HepG2 (cell line): ENCODE data around the gene CLPTM1L. TPM values are rescaled to one million over a fixed set of nuclear protein-coding genes. Genes with fewer than 3 reads are reported as not detected.

Source experiments
- ATAC-seq: fragments of 200-7000 bp; cut with Tn5 transposase; 3 replicates; pipeline ENCODE4 v1.9.1; 2020; ENCODE audit warnings: mild to moderate bottlenecking, moderate library complexity
- BruUV-seq: library from RNA; stranded (reverse); fragments of 400-500 nt; replicated peaks from 2 replicates; lab custom pipeline; 2021; lab: Mats Ljungman, UMichigan
- CTCF ChIA-PET: fragments of 300-600 bp; formaldehyde crosslinking; extraction: SDS; loops from one replicate; lab custom pipeline; 2021; ENCODE audit warnings: low total read pairs, inconsistent platforms, low intra/inter-chr PET ratio; lab: Yijun Ruan, JAX
- POLR2A ChIA-PET: fragments of 350-600 bp; sonication (Branson Sonifier 250); formaldehyde crosslinking; loops from one replicate; lab custom pipeline; 2020; ENCODE audit warnings: antibody characterized with exemption, inconsistent platforms; lab: Yijun Ruan, JAX
- DNase-seq: peaks from one replicate; pipeline ENCODE4 v3.0.0-alpha.2; 2015; ENCODE audit warnings: low spot score
- FAIRE-seq: peaks from 3 replicates; lab custom pipeline; 2011; peaks lifted over from hg19 to GRCh38; lab: Jason Lieb, UNC
- H2AFZ ChIP-seq: one replicate; pipeline ENCODE4 v1.6.1; 2011; ENCODE audit warnings: low read length, inconsistent platforms
- H3K27ac ChIP-seq: fragments of 300-600 bp; 3 replicates; pipeline ENCODE4 v1.8.0; 2011; ENCODE audit warnings: mixed run types, mild to moderate bottlenecking, mixed read lengths, low read length, inconsistent platforms; ENCODE audit not compliant: insufficient read depth; ENCODE audit errors: extremely low read length
- H3K27me3 ChIP-seq, 2 experiments: fragments of 200-600 bp in 1 of 2; 2 replicates in 1 of 2; 3 replicates in 1 of 2; pipeline versions ENCODE4 v1.6.0 to v1.8.0; 2011; ENCODE audit warnings: low read length in 2 of 2, mild to moderate bottlenecking in 2 of 2, moderate library complexity in 2 of 2, inconsistent platforms in 1 of 2; ENCODE audit not compliant: insufficient read depth in 2 of 2, control insufficient read depth in 1 of 2
- H3K36me3 ChIP-seq, 2 experiments: fragments of 200-600 bp in 1 of 2; replicated peaks in 1 of 2; 2 replicates in 1 of 2; 3 replicates in 1 of 2; pipeline versions ENCODE4 v1.5.1 to v1.8.0; 2011; ENCODE audit warnings: low read length in 2 of 2, inconsistent platforms in 1 of 2; ENCODE audit not compliant: insufficient read depth in 2 of 2, control insufficient read depth in 1 of 2
- H3K4me1 ChIP-seq: 2 replicates; pipeline ENCODE4 v1.5.1; 2012; ENCODE audit warnings: low read length, inconsistent platforms; ENCODE audit not compliant: insufficient read depth
- H3K4me2 ChIP-seq: 2 replicates; pipeline ENCODE4 v1.6.0; 2011; ENCODE audit warnings: low read depth, low read length, inconsistent platforms
- H3K4me3 ChIP-seq, 3 experiments: fragments of 200-600 bp in 1 of 3; sonication (generic), shearing (Covaris generic) in 1 of 3; replicated peaks in 1 of 3; 2 replicates each; pipeline ENCODE4 v1.5.1; 2011 to 2016; ENCODE audit warnings: low read length in 3 of 3, inconsistent platforms in 2 of 3, low read depth in 2 of 3, mild to moderate bottlenecking in 2 of 3, control low read depth in 1 of 3, mixed read lengths in 1 of 3; ENCODE audit not compliant: insufficient read depth in 1 of 3
- H3K79me2 ChIP-seq: one replicate; pipeline ENCODE4 v1.6.1; 2011; ENCODE audit warnings: low read length, inconsistent platforms; ENCODE audit not compliant: insufficient read depth
- H3K9ac ChIP-seq: 2 replicates; pipeline ENCODE4 v1.6.0; 2011; ENCODE audit warnings: mild to moderate bottlenecking, low read depth, low read length, inconsistent platforms; ENCODE audit not compliant: insufficient read depth
- H3K9me3 ChIP-seq: 2 replicates; pipeline ENCODE4 v1.5.1; 2012; ENCODE audit warnings: mild to moderate bottlenecking, low read length
- H4K20me1 ChIP-seq: 2 replicates; pipeline ENCODE4 v1.6.0; 2011; ENCODE audit warnings: inconsistent platforms, mild to moderate bottlenecking, low read length, moderate library complexity; ENCODE audit not compliant: insufficient read depth
- ARNT ChIP-seq: fragments of 450-650 bp; IDR thresholded peaks from 2 replicates; pipeline ENCODE4 v1.6.1; 2017
- FOXP1 ChIP-seq, 2 experiments: fragments of 450-650 bp in 1 of 2; IDR thresholded peaks; 2 replicates each; pipeline ENCODE4 v1.6.1; 2017 to 2018; ENCODE audit warnings: antibody characterized with exemption in 1 of 2
- HNF1A ChIP-seq, 2 experiments: sonication (generic) in 1 of 2; formaldehyde crosslinking in 1 of 2; IDR thresholded peaks; 2 replicates each; pipeline versions ENCODE4 v1.4.0 to v1.6.1; 2016 to 2020; ENCODE audit warnings: borderline replicate concordance in 1 of 2, low read depth in 1 of 2, mild to moderate bottlenecking in 1 of 2, missing genetic modification reagents in 1 of 2
- HNF1B ChIP-seq: sonication (generic); formaldehyde crosslinking; IDR thresholded peaks from 2 replicates; pipeline ENCODE4 v1.5.1; 2020; ENCODE audit warnings: mild to moderate bottlenecking, moderate library complexity, missing genetic modification reagents
- MYC ChIP-seq: sonication (generic); formaldehyde crosslinking; IDR thresholded peaks from 2 replicates; pipeline ENCODE4 v1.9.0; 2021; ENCODE audit warnings: missing genetic modification reagents, borderline replicate concordance
- MYNN ChIP-seq: sonication (generic); formaldehyde crosslinking; IDR thresholded peaks from 2 replicates; pipeline ENCODE4 v1.4.0; 2020; ENCODE audit warnings: mild to moderate bottlenecking, low read depth, missing genetic modification reagents
- NCOA2 ChIP-seq: sonication (generic); formaldehyde crosslinking; IDR thresholded peaks from 2 replicates; pipeline ENCODE4 v1.8.0; 2022; ENCODE audit warnings: inconsistent platforms
- PAF1 ChIP-seq: IDR thresholded peaks from 2 replicates; pipeline ENCODE4 v1.6.1; 2016; ENCODE audit warnings: missing genetic modification reagents, missing compliant biosample characterization
- SIN3B ChIP-seq: fragments of 150-350 bp; IDR thresholded peaks from 2 replicates; pipeline ENCODE4 v1.6.1; 2014; ENCODE audit warnings: low read length
- SNAPC2 ChIP-seq: sonication (generic); formaldehyde crosslinking; IDR thresholded peaks from 2 replicates; pipeline ENCODE4 v1.8.1; 2022; ENCODE audit warnings: mild to moderate bottlenecking, missing genetic modification reagents
- SYNCRIP ChIP-seq: fragments of 200-400 bp; formaldehyde crosslinking; IDR thresholded peaks from 2 replicates; pipeline ENCODE4 v1.6.1; 2018; ENCODE audit warnings: mild to moderate bottlenecking, low read depth, low read length; ENCODE audit not compliant: insufficient read depth
- ZNF234 ChIP-seq: sonication (generic); formaldehyde crosslinking; conservative IDR thresholded peaks from 2 replicates; pipeline ENCODE4 v1.5.1; 2020; ENCODE audit warnings: mild to moderate bottlenecking, missing genetic modification reagents
- ZNF337 ChIP-seq: sonication (generic); formaldehyde crosslinking; IDR thresholded peaks from 2 replicates; pipeline ENCODE4 v1.5.1; 2020; ENCODE audit warnings: missing genetic modification reagents, low read depth, mild to moderate bottlenecking, borderline replicate concordance
- ZNF839 ChIP-seq: sonication (generic); formaldehyde crosslinking; IDR thresholded peaks from 2 replicates; pipeline ENCODE4 v1.4.0; 2020; ENCODE audit warnings: missing genetic modification reagents, mild to moderate bottlenecking, borderline replicate concordance
- WGBS: methylation state at CpG from one replicate; pipeline ENCODE4 v1.1.6; 2017; ENCODE audit warnings: low lambda C conversion rate; 5-methylcytosine and 5-hydroxymethylcytosine counted together
- in situ Hi-C: cut with HindIII; loops from 2 replicates; pipeline ENCODE4 v1.10.0; 2017; ENCODE audit warnings: low pct_unique_long_range_greater_than_20kb; ENCODE audit not compliant: extremely low pct_ligation_motif_present
- intact Hi-C: fragments of 100-400 bp; cut with micrococcal nuclease; formaldehyde crosslinking; loops from one replicate; pipeline ENCODE4 v1.10.0; 2022; ENCODE audit not compliant: unreplicated experiment
- polyA plus RNA-seq, 8 experiments: library from polyadenylated mRNA; depleted of rRNA in 3 of 8; stranded (reverse) in 7 of 8; unstranded in 1 of 8; fragments of >200 nt; fragmentation: Illumina TruSeq in 4 of 8; extraction: Trizol in 4 of 8; gene quantifications; 2 replicates each; pipeline versions ENCODE4 v1.2.1 to v1.2.3, GENCODE V29; 2011 to 2016; ENCODE audit warnings: low read depth in 4 of 8, missing spikeins in 1 of 8, mixed read lengths in 1 of 8; ENCODE audit not compliant: insufficient read depth in 1 of 8
- total RNA-seq, 5 experiments: library from RNA; depleted of rRNA; stranded (reverse); fragments of >200 nt; fragmentation: Illumina TruSeq; extraction: Trizol; gene quantifications; 2 replicates each; pipeline ENCODE4 v1.2.3, GENCODE V29; 2016; ENCODE audit warnings: low read depth in 1 of 5

Gene CLPTM1L
- total and polyA plus RNA-seq, 2 of the 13 experiments (the other 11 are each of a cell fraction or from before 2014, with no cell fraction given): 80.3 to 124 TPM

- Histone ChIP-seq H3K79me2 (no peaks in the 10 kb centered on the region), H3K9ac (no peak overlapping the region), H3K9me3 (no peaks in the 10 kb centered on the region), H3K4me3 (no peak overlapping the region), H2AFZ (no peak overlapping the region), H3K27ac (no peak overlapping the region), H3K27me3 (peaks cover 1 to 67% of the 10 kb centered on the region in 2 experiments; a peak in 4 of 5 replicates), H3K4me2 (no peak overlapping the region), H3K4me1 (no peaks in the 10 kb centered on the region), H4K20me1 (no peaks in the 10 kb centered on the region), H3K36me3 (no peaks in the 10 kb centered on the region)
- TF ChIP-seq ARNT: no peak
- no peak for TF ChIP-seq SIN3B
- TF ChIP-seq FOXP1 (IDR thresholded peaks at IDR 0.05): no peak
- no peak for TF ChIP-seq FOXP1 (CRISPR knock-in tag; IDR thresholded peaks at IDR 0.05)
- CTCF ChIA-PET: no interaction called here
- in situ Hi-C loops: no loop called here
- DNase-seq: no peak
- POLR2A ChIA-PET: no interaction called here
- no peak for FAIRE-seq
- intact Hi-C loops: no loop called here
- BruUV-seq: no TSS peak
- WGBS: 64% methylated on average over 14 of the region's 14 CpGs
- no peak for ATAC-seq
These were observed 21.6 kb upstream of the CLPTM1L start for GRCh38 chr5:1366514-1366913.

GRCh38 chr5:1364211-1364610 is 19.3 kb upstream of the CLPTM1L start:
- 27% methylated on average over 7 of the region's 9 CpGs for WGBS
- intact Hi-C loops: no loop called here
- TF ChIP-seq SYNCRIP: no peak
- no peak for TF ChIP-seq HNF1B (CRISPR knock-in tag)
- TF ChIP-seq NCOA2: no peak
- TF ChIP-seq ZNF234: no peak
- TF ChIP-seq PAF1 (CRISPR knock-in tag): no peak
- TF ChIP-seq MYC (CRISPR knock-in tag): no peak
- no peak for TF ChIP-seq HNF1A (IDR thresholded peaks at IDR 0.05; ENCODE audit: low read depth)
- TF ChIP-seq HNF1A (CRISPR knock-in tag; IDR thresholded peaks at IDR 0.05; ENCODE audit: borderline replicate concordance): no peak
- no peak for TF ChIP-seq MYNN
- no peak for TF ChIP-seq SNAPC2
- TF ChIP-seq ZNF337 (CRISPR knock-in tag): no peak
- TF ChIP-seq ZNF839 (CRISPR knock-in tag): no peak

More at GRCh38 chr5:1364211-1364610, 19.3 kb upstream of the CLPTM1L start:
- ATAC-seq (no peak), FAIRE-seq (no peak), DNase-seq (no peak)
- H3K9me3 ChIP-seq: no peaks in the 10 kb centered on the region
- H3K27ac ChIP-seq: no peak overlapping the region
- no peaks in the 10 kb centered on the region for H3K36me3 ChIP-seq
- no peak overlapping the region for H3K9ac ChIP-seq
- H3K4me2 ChIP-seq: no peak overlapping the region
- H3K79me2 ChIP-seq: no peaks in the 10 kb centered on the region
- no peak overlapping the region for H3K4me3 ChIP-seq
- in situ Hi-C loops: no loop called here
- no peaks in the 10 kb centered on the region for H4K20me1 ChIP-seq
- POLR2A ChIA-PET: no interaction called here
- H3K27me3 ChIP-seq: peaks cover 3 to 62% of the 10 kb centered on the region in 2 experiments; a peak in 4 of 5 replicates
- CTCF ChIA-PET: no interaction called here
- H3K4me1 ChIP-seq: no peaks in the 10 kb centered on the region
- H2AFZ ChIP-seq: no peak overlapping the region
- BruUV-seq: no TSS peak
